Head of caudate nucleus (tissue), 42 donors: Measurements from ENCODE around the gene DMRTA2.
A peak's percentile ranks its signal among the peaks of the same experiment; 100 is the strongest.
"Not testable (repeated sequence)": the region's sequence is repeated elsewhere in the genome, so short reads cannot be mapped to it uniquely, and the experiment has no call there.

Source experiments
- DNase-seq, 42 donors: peaks; one replicate each; pipeline versions ENCODE4 v3.0.0 to v3.0.0-alpha.2; 2020 to 2021; ENCODE audit warnings: mixed read lengths in 7 of 42
- intact Hi-C: fragments of 100-400 bp; cut with DNase I; formaldehyde crosslinking; loops from one replicate; pipeline ENCODE4 v1.15.0; 2022

The DMRTA2 gene

GRCh38 chr1:50412813-50413476 lies 10.3 kb downstream of the DMRTA2 start:
- no peak for DNase-seq
- intact Hi-C loops: no loop called here

- intact Hi-C loops: no loop called here
These were observed 17.4 kb downstream of the DMRTA2 start for GRCh38 chr1:50405814-50406213.

GRCh38 chr1:50393522-50394120 lies 29.6 kb downstream of the DMRTA2 start:
- intact Hi-C loops: no loop called here
- no peak for DNase-seq

More at GRCh38 chr1:50405814-50406213, 17.4 kb downstream of the DMRTA2 start:
- no peak for DNase-seq

- DNase-seq, intact Hi-C loops: not testable (repeated sequence)
These were observed 41.7 kb downstream of the DMRTA2 start for GRCh38 chr1:50381551-50381950.

GRCh38 chr1:50378770-50379169 lies 44.5 kb downstream of the DMRTA2 start:
- no peak for DNase-seq
- intact Hi-C loops: no loop called here

- DNase-seq: no peak
- intact Hi-C loops: no loop called here
These were observed 49.7 kb downstream of the DMRTA2 start for GRCh38 chr1:50373532-50373931.

- intact Hi-C loops: no loop called here
- no peak for DNase-seq
These were observed 51.5 kb downstream of the DMRTA2 start for GRCh38 chr1:50371749-50372148.

GRCh38 chr1:50369830-50370229 lies 53.4 kb downstream of the DMRTA2 start:
- intact Hi-C loops: loop anchor here (5.0 kb wide), 1 partner anchor 362 kb away; no protein-coding TSS in a partner anchor
- no peak for DNase-seq

GRCh38 chr1:50369008-50369634 lies 54.1 kb downstream of the DMRTA2 start:
- no peak for DNase-seq
- intact Hi-C loops: loop anchor here (5.0 kb wide), 1 partner anchor 363 kb away; no protein-coding TSS in a partner anchor

GRCh38 chr1:50368179-50369007 lies 54.9 kb downstream of the DMRTA2 start:
- intact Hi-C loops: loop anchor here (5.0 kb wide), 1 partner anchor 364 kb away; no protein-coding TSS in a partner anchor

More at GRCh38 chr1:50368179-50369007, 54.9 kb downstream of the DMRTA2 start:
- peak; percentile 19 to 83 (median 56) for DNase-seq
